GM21526 (cell line): ENCODE results near the gene SRSF9.

Experiments used
- ATAC-seq: cut with Tn5 transposase; IDR thresholded peaks from one replicate; pipeline ENCODE4 v1.9.1; 2021; ENCODE audit warnings: moderate library complexity; ENCODE audit not compliant: unreplicated experiment, low FRiP score

Gene SRSF9

GRCh38 chr12:120485961-120486881, 16.7 kb upstream of the SRSF9 start:
- no peak for ATAC-seq

- no peak for ATAC-seq
Measured at GRCh38 chr12:120483621-120484020, 14.1 kb upstream of the SRSF9 start.

- ATAC-seq, result no peak
Measured at GRCh38 chr12:120481022-120481767, 11.6 kb upstream of the SRSF9 start.

GRCh38 chr12:120480211-120480610, 10.7 kb upstream of the SRSF9 start:
- ATAC-seq, result no peak

- no peak for ATAC-seq
Measured at GRCh38 chr12:120479458-120479857, 9.9 kb upstream of the SRSF9 start.

- ATAC-seq, result no peak
Measured at GRCh38 chr12:120475643-120476042, 6.1 kb upstream of the SRSF9 start.

GRCh38 chr12:120474616-120474960, 5.0 kb upstream of the SRSF9 start:
- ATAC-seq, result no peak

- no peak for ATAC-seq
Measured at GRCh38 chr12:120473807-120474615, 4.5 kb upstream of the SRSF9 start.

GRCh38 chr12:120472521-120472920, 3.0 kb upstream of the SRSF9 start:
- ATAC-seq, result no peak

GRCh38 chr12:120470150-120470784, 719 bp upstream of the SRSF9 start:
- no peak for ATAC-seq

GRCh38 chr12:120468821-120469449, 613 bp downstream of the SRSF9 start:
- peak; percentile 17 for ATAC-seq

- ATAC-seq, result no peak
Measured at GRCh38 chr12:120468325-120468820, 1.2 kb downstream of the SRSF9 start.

GRCh38 chr12:120467439-120467838, 2.1 kb downstream of the SRSF9 start:
- ATAC-seq, result no peak

GRCh38 chr12:120466560-120467315, 2.8 kb downstream of the SRSF9 start:
- no peak for ATAC-seq

GRCh38 chr12:120465756-120466155, 3.8 kb downstream of the SRSF9 start:
- no peak for ATAC-seq

GRCh38 chr12:120463712-120464111, 5.8 kb downstream of the SRSF9 start:
- ATAC-seq, result no peak

GRCh38 chr12:120462099-120462640, 7.4 kb downstream of the SRSF9 start:
- no peak for ATAC-seq

- no peak for ATAC-seq
Measured at GRCh38 chr12:120460157-120460556, 9.4 kb downstream of the SRSF9 start.

- no peak for ATAC-seq
Measured at GRCh38 chr12:120457133-120457532, 12.4 kb downstream of the SRSF9 start.
